ENCODE results near the gene SMIM1. TPM values are rescaled to one million over a fixed set of nuclear protein-coding genes. Genes with fewer than 3 reads are reported as not detected.

SMIM1 gene
- total RNA-seq, 2 experiments from 2014 or later, result not detected

- ChIA-PET CTCF (no interaction called here), POLR2A (no interaction called here)
- Mint-ChIP-seq H3K36me3 (ENCODE audit: low read depth) (no peaks in the 10 kb centered on the region), H3K4me1 (ENCODE audit: low read depth) (peaks cover 17% of the 10 kb centered on the region), H3K4me3 (no peak overlapping the region), H3K9me3 (ENCODE audit: insufficient read depth) (no peaks in the 10 kb centered on the region), H3K27ac (no peak overlapping the region), H3K27me3 (ENCODE audit: low read depth) (no peaks in the 10 kb centered on the region)
- ATAC-seq (no peak), DNase-seq (no peak)
Observed at GRCh38 chr1:3741566-3742438, 30.7 kb upstream of the SMIM1 start.

DNA sequence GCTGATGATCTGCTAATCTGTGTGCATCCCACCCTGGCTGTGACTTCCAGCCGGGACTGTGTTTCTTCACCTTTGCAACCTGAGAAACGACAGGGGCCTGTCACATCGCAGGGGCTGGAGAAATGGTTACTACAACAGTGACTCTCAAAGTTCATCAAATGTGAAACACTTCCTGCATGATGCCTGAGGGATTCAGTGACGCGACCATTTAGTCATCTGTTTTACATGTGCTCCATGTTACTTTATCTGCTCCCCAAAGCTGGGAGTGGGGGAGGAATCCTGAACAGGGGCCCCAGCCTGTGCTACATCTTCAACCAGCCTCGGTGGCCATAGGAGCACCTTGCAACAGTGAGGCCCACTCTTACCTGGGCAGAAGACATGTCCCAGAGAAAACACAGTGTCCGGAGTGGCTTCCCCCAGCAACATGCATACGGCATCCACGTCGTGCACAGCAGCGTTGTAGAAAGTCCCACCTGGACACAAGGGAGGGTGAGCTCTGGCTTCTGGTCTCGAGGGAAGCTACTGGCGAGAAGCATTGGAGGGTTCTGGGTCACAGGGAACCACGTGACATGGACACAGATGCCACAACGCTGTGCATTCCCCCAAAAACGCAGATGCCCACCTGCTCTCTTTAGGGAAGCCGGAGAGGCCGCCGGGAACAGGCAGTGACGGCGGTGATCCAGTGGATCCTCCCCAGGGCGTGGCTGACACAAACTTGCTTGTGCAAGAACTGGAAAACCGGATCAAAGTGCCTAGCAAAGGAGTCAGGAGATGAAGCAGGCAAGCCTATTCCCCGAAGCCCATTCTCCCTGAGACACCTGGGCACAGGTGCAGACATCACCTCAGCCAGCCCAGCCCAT is 29.9 kb upstream of the SMIM1 start:
- H3K4me3 Mint-ChIP-seq, result no peak overlapping the region
- H3K9me3 Mint-ChIP-seq (ENCODE audit: insufficient read depth), result no peaks in the 10 kb centered on the region
- no peaks in the 10 kb centered on the region for H3K36me3 Mint-ChIP-seq (ENCODE audit: low read depth)
- POLR2A ChIA-PET, result no interaction called here
- DNase-seq (no peak), ATAC-seq (no peak)
- no peaks in the 10 kb centered on the region for H3K27me3 Mint-ChIP-seq (ENCODE audit: low read depth)
- no peak overlapping the region for H3K27ac Mint-ChIP-seq
- peaks cover 18% of the 10 kb centered on the region for H3K4me1 Mint-ChIP-seq (ENCODE audit: low read depth)
- CTCF ChIA-PET, result no interaction called here

GRCh38 chr1:3743421-3743820 is 29.1 kb upstream of the SMIM1 start:
- H3K9me3 Mint-ChIP-seq (ENCODE audit: insufficient read depth), result no peaks in the 10 kb centered on the region
- no peaks in the 10 kb centered on the region for H3K36me3 Mint-ChIP-seq (ENCODE audit: low read depth)
- CTCF ChIA-PET, result no interaction called here
- POLR2A ChIA-PET, result no interaction called here
- no peaks in the 10 kb centered on the region for H3K27me3 Mint-ChIP-seq (ENCODE audit: low read depth)
- no peak for ATAC-seq
- H3K4me3 Mint-ChIP-seq, result no peak overlapping the region
- no peak overlapping the region for H3K27ac Mint-ChIP-seq
- DNase-seq, result no peak
- peaks cover 26% of the 10 kb centered on the region for H3K4me1 Mint-ChIP-seq (ENCODE audit: low read depth)

DNA sequence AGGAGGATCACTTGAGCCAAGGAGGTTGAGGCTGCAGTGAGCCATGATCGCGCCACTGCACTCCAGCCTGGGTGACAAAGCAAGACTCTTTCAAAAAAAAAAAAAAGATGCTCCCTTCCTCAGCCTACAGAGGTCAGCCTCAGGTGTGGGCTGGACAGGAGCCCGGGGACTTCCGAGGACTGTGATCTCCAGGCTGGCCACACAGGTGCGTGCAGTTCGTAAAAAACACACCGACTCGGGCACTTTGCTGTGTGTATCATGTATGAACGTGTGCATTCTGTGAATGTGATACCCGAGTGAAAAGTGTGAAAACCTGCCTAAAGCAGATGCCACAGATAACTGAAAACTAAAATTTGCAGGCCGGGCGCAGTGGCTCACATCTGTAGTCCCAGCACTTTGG is 28.7 kb upstream of the SMIM1 start:
- no peaks in the 10 kb centered on the region for H3K9me3 Mint-ChIP-seq (ENCODE audit: insufficient read depth)
- CTCF ChIA-PET, result no interaction called here

GRCh38 chr1:3744646-3745045 is 27.9 kb upstream of the SMIM1 start:
- ChIA-PET CTCF (interaction anchor here (0.9 kb wide), 1 partner anchor 20 kb away, joined by 3 read pairs; no protein-coding TSS in a partner anchor), POLR2A (no interaction called here)
- no peak overlapping the region for H3K27ac Mint-ChIP-seq
- no peak overlapping the region for H3K4me3 Mint-ChIP-seq
- H3K9me3 Mint-ChIP-seq (ENCODE audit: insufficient read depth), result no peaks in the 10 kb centered on the region
- H3K27me3 Mint-ChIP-seq (ENCODE audit: low read depth), result no peaks in the 10 kb centered on the region
- no peak for DNase-seq
- no peak for ATAC-seq
- peaks cover 27% of the 10 kb centered on the region for H3K4me1 Mint-ChIP-seq (ENCODE audit: low read depth)
- no peaks in the 10 kb centered on the region for H3K36me3 Mint-ChIP-seq (ENCODE audit: low read depth)

More for the DNA sequence above, 28.7 kb upstream of the SMIM1 start:
- ATAC-seq, result no peak
- POLR2A ChIA-PET, result no interaction called here
- Mint-ChIP-seq H3K4me3 (no peak overlapping the region), H3K27ac (no peak overlapping the region), H3K27me3 (ENCODE audit: low read depth) (no peaks in the 10 kb centered on the region), H3K36me3 (ENCODE audit: low read depth) (no peaks in the 10 kb centered on the region), H3K4me1 (ENCODE audit: low read depth) (peaks cover 27% of the 10 kb centered on the region)
- DNase-seq, result no peak

GRCh38 chr1:3745071-3745470 is 27.5 kb upstream of the SMIM1 start:
- DNase-seq, result no peak
- Mint-ChIP-seq H3K4me3 (no peak overlapping the region), H3K27me3 (ENCODE audit: low read depth) (no peaks in the 10 kb centered on the region), H3K9me3 (ENCODE audit: insufficient read depth) (no peaks in the 10 kb centered on the region), H3K4me1 (ENCODE audit: low read depth) (peaks cover 27% of the 10 kb centered on the region), H3K36me3 (ENCODE audit: low read depth) (no peaks in the 10 kb centered on the region), H3K27ac (no peak overlapping the region)
- no peak for ATAC-seq
- POLR2A ChIA-PET, result no interaction called here
- CTCF ChIA-PET, result interaction anchor here (0.9 kb wide), 1 partner anchor 20 kb away, joined by 3 read pairs; no protein-coding TSS in a partner anchor

DNA sequence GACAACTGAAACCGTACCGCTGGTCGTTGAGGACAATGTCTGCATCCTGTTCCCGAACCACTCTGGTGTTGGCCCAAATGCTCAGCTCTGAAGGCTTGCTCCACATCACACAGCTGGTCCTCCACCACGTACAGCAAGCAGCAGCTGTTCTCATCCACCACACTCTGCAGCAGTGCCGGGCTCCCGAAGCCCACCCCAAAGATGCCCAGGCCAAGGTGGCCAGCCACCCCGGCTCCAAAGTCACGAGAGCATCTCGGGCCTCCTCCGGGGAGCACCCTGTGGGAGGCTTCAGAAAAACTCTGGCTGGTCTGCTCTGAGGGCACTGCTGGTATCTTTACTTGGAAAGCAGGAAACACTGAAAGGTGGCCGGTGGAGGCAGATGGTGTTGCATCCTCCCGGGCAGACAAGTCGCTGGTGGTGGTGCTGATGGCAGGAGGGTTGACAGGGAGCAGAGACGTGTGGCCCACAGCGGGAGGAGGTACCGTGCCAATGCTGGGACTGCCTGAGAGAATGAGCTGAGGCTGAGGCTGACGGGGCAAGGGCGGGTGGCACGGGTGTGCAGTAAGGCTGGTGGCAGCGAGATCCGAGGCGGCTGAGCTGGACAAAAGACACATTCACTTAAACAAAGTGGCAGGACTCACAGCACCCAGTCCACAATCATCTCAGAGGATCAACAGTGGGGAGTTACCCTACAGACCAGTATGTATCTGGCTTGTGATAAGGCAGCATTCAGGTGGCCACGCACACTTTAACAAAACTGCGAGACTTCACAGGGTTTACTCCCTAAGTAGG is 26.8 kb upstream of the SMIM1 start:
- CTCF ChIA-PET, result no interaction called here
- DNase-seq (no peak), ATAC-seq (no peak)
- Mint-ChIP-seq H3K4me3 (peak overlapping the region; percentile 70), H3K4me1 (ENCODE audit: low read depth) (peaks cover 27% of the 10 kb centered on the region), H3K27ac (peak overlapping the region; percentile 48), H3K27me3 (ENCODE audit: low read depth) (no peaks in the 10 kb centered on the region), H3K36me3 (ENCODE audit: low read depth) (no peaks in the 10 kb centered on the region), H3K9me3 (ENCODE audit: insufficient read depth) (no peaks in the 10 kb centered on the region)
- POLR2A ChIA-PET, result no interaction called here

DNA sequence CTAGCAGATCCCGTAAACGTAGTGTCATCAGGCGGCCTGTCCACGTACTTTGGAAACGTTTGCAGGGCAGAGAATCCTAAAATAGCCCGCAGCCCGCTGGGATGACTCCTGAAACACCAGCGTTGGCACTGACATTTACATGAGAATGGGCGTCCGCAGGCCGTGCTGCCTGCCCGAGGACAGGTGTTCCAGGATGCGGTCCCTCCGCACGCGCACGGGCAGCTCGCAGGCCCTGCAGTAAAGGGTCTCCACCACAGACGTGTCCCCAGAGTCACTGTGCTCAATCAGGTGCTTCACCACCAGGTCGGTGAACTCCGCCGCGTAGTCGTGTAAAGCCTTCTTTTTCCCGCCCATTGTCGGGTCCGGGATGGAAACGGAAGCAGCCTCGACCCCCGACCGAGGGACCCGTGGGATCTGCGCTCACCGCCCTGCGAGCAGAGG is 26.1 kb upstream of the SMIM1 start:
- peaks cover 27% of the 10 kb centered on the region for H3K4me1 Mint-ChIP-seq (ENCODE audit: low read depth)
- ChIA-PET CTCF (no interaction called here), POLR2A (no interaction called here)
- H3K36me3 Mint-ChIP-seq (ENCODE audit: low read depth), result no peaks in the 10 kb centered on the region
- ATAC-seq (no peak), DNase-seq (no peak)
- peak overlapping the region; percentile 70 for H3K4me3 Mint-ChIP-seq
- peaks cover 4% of the 10 kb centered on the region for H3K27me3 Mint-ChIP-seq (ENCODE audit: low read depth)
- H3K9me3 Mint-ChIP-seq (ENCODE audit: insufficient read depth), result no peaks in the 10 kb centered on the region
- H3K27ac Mint-ChIP-seq, result peak overlapping the region; percentile 49

GRCh38 chr1:3746830-3747521 is 25.6 kb upstream of the SMIM1 start:
- DNase-seq, result peak; percentile 86
- no peaks in the 10 kb centered on the region for H3K36me3 Mint-ChIP-seq (ENCODE audit: low read depth)
- H3K27me3 Mint-ChIP-seq (ENCODE audit: low read depth), result peaks cover 4% of the 10 kb centered on the region
- ChIA-PET CTCF (no interaction called here), POLR2A (no interaction called here)
- peak overlapping the region; percentile 49 for H3K27ac Mint-ChIP-seq
- H3K4me3 Mint-ChIP-seq, result peak overlapping the region; percentile 76
- no peaks in the 10 kb centered on the region for H3K9me3 Mint-ChIP-seq (ENCODE audit: insufficient read depth)
- ATAC-seq, result peak; percentile 97
- peaks cover 27% of the 10 kb centered on the region for H3K4me1 Mint-ChIP-seq (ENCODE audit: low read depth)

GRCh38 chr1:3747522-3747848 is 25.1 kb upstream of the SMIM1 start:
- H3K4me1 Mint-ChIP-seq (ENCODE audit: low read depth), result peaks cover 27% of the 10 kb centered on the region
- CTCF ChIA-PET, result no interaction called here
- no peaks in the 10 kb centered on the region for H3K36me3 Mint-ChIP-seq (ENCODE audit: low read depth)
- POLR2A ChIA-PET, result no interaction called here
- no peak for DNase-seq
- H3K4me3 Mint-ChIP-seq, result peak overlapping the region; percentile 76
- H3K27me3 Mint-ChIP-seq (ENCODE audit: low read depth), result peaks cover 4% of the 10 kb centered on the region
- no peaks in the 10 kb centered on the region for H3K9me3 Mint-ChIP-seq (ENCODE audit: insufficient read depth)
- ATAC-seq, result no peak
- H3K27ac Mint-ChIP-seq, result no peak overlapping the region

GRCh38 chr1:3747903-3748302 is 24.6 kb upstream of the SMIM1 start:
- Mint-ChIP-seq H3K27ac (no peak overlapping the region), H3K27me3 (ENCODE audit: low read depth) (peaks cover 4% of the 10 kb centered on the region), H3K4me3 (peak overlapping the region; percentile 76), H3K9me3 (ENCODE audit: insufficient read depth) (no peaks in the 10 kb centered on the region), H3K4me1 (ENCODE audit: low read depth) (peaks cover 27% of the 10 kb centered on the region), H3K36me3 (ENCODE audit: low read depth) (no peaks in the 10 kb centered on the region)
- ATAC-seq, result no peak
- no peak for DNase-seq
- ChIA-PET CTCF (no interaction called here), POLR2A (no interaction called here)

Data from activated CD8-positive, alpha-beta T cell treated with anti-CD3 and anti-CD28 coated beads, Interleukin-2, amount 10 ng/mL, durations not matched to agents 7 days and 5 days (primary cell).